ENCODE measurements around the gene ZMAT2.
"Not testable (repeated sequence)": the region's sequence is repeated elsewhere in the genome, so short reads cannot be mapped to it uniquely, and the experiment has no call there.

Gene ZMAT2

GRCh38 chr5:140664359-140665119, 35.7 kb upstream of the ZMAT2 start, which contains the start of gene WDR55:
TSS of gene WDR55 (plus strand) at chr5:140664904. CDS start at chr5:140664913, 9 bp downstream.
- H2AK5ac ChIP-seq (ENCODE audit: low read length, severe bottlenecking): no peak within 1 kb of the TSS
- H4K8ac ChIP-seq (ENCODE audit: low read length): peak within 1 kb of the TSS; percentile 78
- H3K4me1 ChIP-seq (ENCODE audit: control insufficient read depth, insufficient read depth, low read depth, low read length): peaks cover 9% of the 10 kb centered on the region
- peak within 1 kb of the TSS in 1 of 2 experiments; percentile 68 for H2BK12ac ChIP-seq (ENCODE audit: low read length in 2 of 2)
- peaks cover 18% of the 10 kb centered on the region for H3K79me1 ChIP-seq (replicated peaks; ENCODE audit: low read length, poor library complexity, severe bottlenecking)
- H3K27me3 ChIP-seq (ENCODE audit: control insufficient read depth in 1 of 2, insufficient read depth in 1 of 2, low read length in 2 of 2): no peaks in the 10 kb centered on the region
- H3K9ac ChIP-seq (ENCODE audit: low read length): peak within 1 kb of the TSS; percentile 91
- peak within 1 kb of the TSS; percentile 66 for H2AFZ ChIP-seq (ENCODE audit: low read depth, low read length)
- peak within 1 kb of the TSS; percentile 27 to 94 for H3K4ac ChIP-seq (ENCODE audit: low read depth in 1 of 2, low read length in 2 of 2)
- H4K91ac ChIP-seq (ENCODE audit: low read length): peak within 1 kb of the TSS; percentile 72
- peak; percentile 96 for DNase-seq
- H2BK5ac ChIP-seq (ENCODE audit: low read depth, low read length, poor library complexity, severe bottlenecking): peak within 1 kb of the TSS; percentile 53
- H3K36me3 ChIP-seq (ENCODE audit: control insufficient read depth in 1 of 2, insufficient read depth in 2 of 2, low read depth in 1 of 2, low read length in 2 of 2): peaks cover 44 to 72% of the 10 kb centered on the region in 2 experiments
- H3K9me3 ChIP-seq (ENCODE audit: control insufficient read depth, low read length): no peaks in the 10 kb centered on the region
- peak within 1 kb of the TSS; percentile 85 to 88 for H3K4me3 ChIP-seq (ENCODE audit: insufficient read depth in 1 of 2, low read depth in 1 of 2, low read length in 2 of 2)
- peak within 1 kb of the TSS; percentile 80 to 81 for H3K18ac ChIP-seq (ENCODE audit: low read depth in 1 of 2, low read length in 2 of 2)
- no peak within 1 kb of the TSS for H2BK120ac ChIP-seq (ENCODE audit: low read depth, low read length)
- under 1% methylated on average over 52 of the region's 54 CpGs for WGBS
- peak within 1 kb of the TSS in 1 of 2 experiments; percentile 42 for H3K23ac ChIP-seq (ENCODE audit: low read length in 2 of 2)
- H3K27ac ChIP-seq (ENCODE audit: low read length, poor library complexity, severe bottlenecking): peak within 1 kb of the TSS; percentile 87
- H3K4me2 ChIP-seq (ENCODE audit: low read length, poor library complexity, severe bottlenecking): peak within 1 kb of the TSS; percentile 69
- no peak within 1 kb of the TSS for H2BK15ac ChIP-seq (ENCODE audit: low read depth, poor library complexity, severe bottlenecking)
- H3K14ac ChIP-seq (ENCODE audit: low read length in 2 of 2): peak within 1 kb of the TSS in 1 of 2 experiments; percentile 97

- not testable (repeated sequence) for H3K4me1 ChIP-seq (ENCODE audit: control insufficient read depth, insufficient read depth, low read depth, low read length); H4K8ac ChIP-seq (ENCODE audit: low read length); H3K14ac ChIP-seq (ENCODE audit: low read length in 2 of 2); DNase-seq; H2BK12ac ChIP-seq (ENCODE audit: low read length in 2 of 2); H2AFZ ChIP-seq (ENCODE audit: low read depth, low read length); H3K4ac ChIP-seq (ENCODE audit: low read depth in 1 of 2, low read length in 2 of 2); H3K4me2 ChIP-seq (ENCODE audit: low read length, poor library complexity, severe bottlenecking); H2BK15ac ChIP-seq (ENCODE audit: low read depth, poor library complexity, severe bottlenecking); H3K27me3 ChIP-seq (ENCODE audit: control insufficient read depth in 1 of 2, insufficient read depth in 1 of 2, low read length in 2 of 2); H2BK5ac ChIP-seq (ENCODE audit: low read depth, low read length, poor library complexity, severe bottlenecking); H2AK5ac ChIP-seq (ENCODE audit: low read length, severe bottlenecking); H3K23ac ChIP-seq (ENCODE audit: low read length in 2 of 2); H3K18ac ChIP-seq (ENCODE audit: low read depth in 1 of 2, low read length in 2 of 2); H2BK120ac ChIP-seq (ENCODE audit: low read depth, low read length); H3K27ac ChIP-seq (ENCODE audit: low read length, poor library complexity, severe bottlenecking); H4K91ac ChIP-seq (ENCODE audit: low read length); H3K9ac ChIP-seq (ENCODE audit: low read length); H3K4me3 ChIP-seq (ENCODE audit: insufficient read depth in 1 of 2, low read depth in 1 of 2, low read length in 2 of 2); H3K9me3 ChIP-seq (ENCODE audit: control insufficient read depth, low read length)
- no CpG with 5 or more reads among the region's 4 CpGs for WGBS
- H3K36me3 ChIP-seq (ENCODE audit: control insufficient read depth in 1 of 2, insufficient read depth in 2 of 2, low read depth in 1 of 2, low read length in 2 of 2): peaks cover 69 to 85% of the 10 kb centered on the region in 2 experiments
- H3K79me1 ChIP-seq (replicated peaks; ENCODE audit: low read length, poor library complexity, severe bottlenecking): peaks cover 27% of the 10 kb centered on the region
Measured at GRCh38 chr5:140671035-140671434, 29.2 kb upstream of the ZMAT2 start.

- no peaks in the 10 kb centered on the region for H3K4me1 ChIP-seq (ENCODE audit: control insufficient read depth, insufficient read depth, low read depth, low read length)
- peaks cover 26% of the 10 kb centered on the region for H3K79me1 ChIP-seq (replicated peaks; ENCODE audit: low read length, poor library complexity, severe bottlenecking)
- peaks cover 72 to 87% of the 10 kb centered on the region in 2 experiments for H3K36me3 ChIP-seq (ENCODE audit: control insufficient read depth in 1 of 2, insufficient read depth in 2 of 2, low read depth in 1 of 2, low read length in 2 of 2)
- H2AK5ac ChIP-seq (ENCODE audit: low read length, severe bottlenecking): no peak overlapping the region
- H2BK12ac ChIP-seq (ENCODE audit: low read length in 2 of 2): no peak overlapping the region
- DNase-seq: no peak
- H3K18ac ChIP-seq (ENCODE audit: low read depth in 1 of 2, low read length in 2 of 2): no peak overlapping the region
- no peak overlapping the region for H2BK5ac ChIP-seq (ENCODE audit: low read depth, low read length, poor library complexity, severe bottlenecking)
- H3K9me3 ChIP-seq (ENCODE audit: control insufficient read depth, low read length): no peaks in the 10 kb centered on the region
- H2BK120ac ChIP-seq (ENCODE audit: low read depth, low read length): no peak overlapping the region
- H3K9ac ChIP-seq (ENCODE audit: low read length): peak overlapping the region; percentile 26
- H3K27ac ChIP-seq (ENCODE audit: low read length, poor library complexity, severe bottlenecking): no peak overlapping the region
- no peak overlapping the region for H2AFZ ChIP-seq (ENCODE audit: low read depth, low read length)
- no peak overlapping the region for H3K14ac ChIP-seq (ENCODE audit: low read length in 2 of 2)
- WGBS: 95% methylated on average over 4 of the region's 7 CpGs
- H3K27me3 ChIP-seq (ENCODE audit: control insufficient read depth in 1 of 2, insufficient read depth in 1 of 2, low read length in 2 of 2): no peaks in the 10 kb centered on the region
- H4K8ac ChIP-seq (ENCODE audit: low read length): no peak overlapping the region
- no peak overlapping the region for H4K91ac ChIP-seq (ENCODE audit: low read length)
- no peak overlapping the region for H3K23ac ChIP-seq (ENCODE audit: low read length in 2 of 2)
- no peak overlapping the region for H2BK15ac ChIP-seq (ENCODE audit: low read depth, poor library complexity, severe bottlenecking)
- no peak overlapping the region for H3K4ac ChIP-seq (ENCODE audit: low read depth in 1 of 2, low read length in 2 of 2)
- H3K4me3 ChIP-seq (ENCODE audit: insufficient read depth in 1 of 2, low read depth in 1 of 2, low read length in 2 of 2): no peak overlapping the region
- no peak overlapping the region for H3K4me2 ChIP-seq (ENCODE audit: low read length, poor library complexity, severe bottlenecking)
Measured at GRCh38 chr5:140671472-140672125, 28.6 kb upstream of the ZMAT2 start.

All from mesenchymal stem cell (in vitro differentiated cells and primary cell).